Choroid plexus epithelial cell (primary cell): ENCODE data around the gene MARS1.

ENCODE experiments used
- DNase-seq: peaks from one replicate; pipeline ENCODE4 v3.0.0-alpha.2; 2010; ENCODE audit warnings: low read depth
- H3K4me3 ChIP-seq: 2 replicates; pipeline ENCODE4 v1.5.1; 2011; ENCODE audit warnings: low read depth, mild to moderate bottlenecking, control low read depth, low read length, moderate library complexity
- CTCF ChIP-seq: conservative IDR thresholded peaks from 2 replicates; pipeline ENCODE4 v1.5.1; 2011; ENCODE audit warnings: low read depth, mild to moderate bottlenecking, control low read depth, inconsistent platforms, low read length, moderate library complexity

MARS1 gene

GRCh38 chr12:57520053-57520818, 32.4 kb downstream of the MARS1 start, which contains the start of gene DDIT3:
Gene DDIT3 (minus strand): TSS chr12:57520514. CDS start chr12:57517406, 3,108 bp downstream.
- peak; percentile 99 for DNase-seq
- no peak for TF ChIP-seq CTCF

GRCh38 chr12:57521525-57522010, 33.7 kb downstream of the MARS1 start:
- no peak for TF ChIP-seq CTCF
- DNase-seq = peak; percentile 72
- H3K4me3 ChIP-seq = no peak overlapping the region

More at GRCh38 chr12:57520053-57520818, 32.4 kb downstream of the MARS1 start, which contains the start of gene DDIT3:
- H3K4me3 ChIP-seq = peak within 1 kb of the TSS; percentile 92

GRCh38 chr12:57522011-57522886, 34.4 kb downstream of the MARS1 start, which contains the start of gene MBD6:
Gene MBD6 (plus strand): TSS chr12:57522824. CDS start chr12:57524304, 1,480 bp downstream.
- no peak for TF ChIP-seq CTCF
- peak within 1 kb of the TSS; percentile 79 for H3K4me3 ChIP-seq

GRCh38 chr12:57522887-57523705, 35.2 kb downstream of the MARS1 start:
- DNase-seq = peak; percentile 69
- TF ChIP-seq CTCF = no peak
- peak overlapping the region; percentile 79 for H3K4me3 ChIP-seq

More at GRCh38 chr12:57522011-57522886, 34.4 kb downstream of the MARS1 start, which contains the start of gene MBD6:
- peak; percentile 95 for DNase-seq

- DNase-seq = no peak
- H3K4me3 ChIP-seq = peak overlapping the region; percentile 79
- no peak for TF ChIP-seq CTCF
Measured at GRCh38 chr12:57523706-57524614, 36.1 kb downstream of the MARS1 start.
